PC-9 (cell line): ENCODE data around the gene TMCC1. TPM values are rescaled to one million over a fixed set of nuclear protein-coding genes. Genes with fewer than 3 reads are reported as not detected.

ENCODE experiments used
- BruUV-seq: library from RNA; stranded (reverse); fragments of 400-500 nt; replicated peaks from 2 replicates; lab custom pipeline; 2021; lab: Mats Ljungman, UMichigan
- CTCF ChIA-PET: fragments of 300-600 bp; sonication (Branson Sonifier 250); formaldehyde crosslinking; loops from one replicate; lab custom pipeline; 2022; ENCODE audit warnings: antibody characterized with exemption; lab: Charles Lee
- POLR2A ChIA-PET: fragments of 300-600 bp; sonication (Branson Sonifier 250); formaldehyde crosslinking; loops from one replicate; lab custom pipeline; 2022; ENCODE audit warnings: antibody characterized with exemption; ENCODE audit not compliant: unreplicated experiment; lab: Charles Lee
- DNase-seq, 2 experiments: peaks; one replicate each; pipeline versions ENCODE4 v3.0.0 to v3.0.0-alpha.2; 2015 to 2022; ENCODE audit warnings: mixed read lengths in 1 of 2
- H2AFZ ChIP-seq: fragments of 200-600 bp; sonication (generic); 2 replicates; pipeline ENCODE4 v1.8.1; 2017; ENCODE audit warnings: antibody characterized with exemption
- H3F3A ChIP-seq: fragments of 200-600 bp; sonication (generic); 2 replicates; pipeline ENCODE4 v1.8.1; 2017; ENCODE audit warnings: antibody characterized with exemption, mild to moderate bottlenecking, low read depth; ENCODE audit not compliant: insufficient read depth
- H3K27ac ChIP-seq: fragments of 200-600 bp; sonication (generic); 2 replicates; pipeline ENCODE4 v1.6.1; 2016; ENCODE audit warnings: mixed run types
- H3K27me3 ChIP-seq: fragments of 200-600 bp; sonication (generic); 2 replicates; pipeline ENCODE4 v1.6.1; 2016; ENCODE audit warnings: low read depth, mixed run types; ENCODE audit not compliant: insufficient read depth
- H3K36me3 ChIP-seq: fragments of 200-600 bp; sonication (generic); 2 replicates; pipeline ENCODE4 v1.6.1; 2016; ENCODE audit warnings: low read depth, mixed run types
- H3K4me1 ChIP-seq: fragments of 200-600 bp; sonication (generic); replicated peaks from 2 replicates; pipeline ENCODE4 v1.6.1; 2016; ENCODE audit warnings: mixed run types; ENCODE audit not compliant: insufficient read depth
- H3K4me2 ChIP-seq: fragments of 200-600 bp; sonication (generic); 2 replicates; pipeline ENCODE4 v1.6.1; 2017; ENCODE audit warnings: mixed run types
- H3K4me3 ChIP-seq: fragments of 200-600 bp; sonication (generic); 2 replicates; pipeline ENCODE4 v1.6.1; 2016; ENCODE audit warnings: mixed run types
- H3K79me2 ChIP-seq: fragments of 200-600 bp; sonication (generic); 2 replicates; pipeline ENCODE4 v1.6.1; 2017; ENCODE audit warnings: low read depth, mixed run types
- H3K9me2 ChIP-seq: fragments of 200-600 bp; sonication (generic); 2 replicates; pipeline ENCODE4 v1.8.1; 2017; ENCODE audit warnings: mild to moderate bottlenecking; ENCODE audit not compliant: insufficient read depth
- H3K9me3 ChIP-seq: fragments of 200-600 bp; sonication (generic); 2 replicates; pipeline ENCODE4 v1.8.1; 2016; ENCODE audit warnings: low read depth; ENCODE audit not compliant: insufficient read depth
- H4K20me1 ChIP-seq: fragments of 200-600 bp; sonication (generic); 2 replicates; pipeline ENCODE4 v1.8.1; 2017; ENCODE audit not compliant: insufficient read depth
- EZH2 ChIP-seq: fragments of 200-600 bp; sonication (generic); IDR thresholded peaks from 2 replicates; pipeline ENCODE4 v1.8.0; 2017; ENCODE audit warnings: antibody characterized with exemption, low read depth
- intact Hi-C: fragments of 100-400 bp; cut with micrococcal nuclease; formaldehyde crosslinking; loops from one replicate; pipeline ENCODE4 v1.10.0; 2022; ENCODE audit not compliant: unreplicated experiment
- total RNA-seq: library from RNA; stranded (reverse); gene quantifications from 2 replicates; pipeline ENCODE4 v1.2.3, GENCODE V29; 2021
- TF ChIP-seq, protein P1 (sequence below): fragments of 200-600 bp; sonication (generic); conservative IDR thresholded peaks from 2 replicates; pipeline ENCODE4 v1.6.1; 2017; ENCODE audit warnings: mixed run types, antibody characterized with exemption, mild to moderate bottlenecking, moderate library complexity

TMCC1 gene
- total RNA-seq, 1 experiment from 2014 or later = 41.4 TPM

- Histone ChIP-seq H4K20me1 (no peaks in the 10 kb centered on the region), H3K79me2 (no peaks in the 10 kb centered on the region), H3K27ac (no peak overlapping the region), H3K4me1 (no peaks in the 10 kb centered on the region), H2AFZ (no peak overlapping the region), H3K4me2 (no peak overlapping the region), H3F3A (no peaks in the 10 kb centered on the region), H3K4me3 (no peak overlapping the region), H3K36me3 (no peaks in the 10 kb centered on the region), H3K9me3 (peaks cover 31% of the 10 kb centered on the region), H3K9me2 (no peaks in the 10 kb centered on the region), H3K27me3 (no peaks in the 10 kb centered on the region)
- BruUV-seq = no TSS peak
- TF ChIP-seq, protein P1, sequence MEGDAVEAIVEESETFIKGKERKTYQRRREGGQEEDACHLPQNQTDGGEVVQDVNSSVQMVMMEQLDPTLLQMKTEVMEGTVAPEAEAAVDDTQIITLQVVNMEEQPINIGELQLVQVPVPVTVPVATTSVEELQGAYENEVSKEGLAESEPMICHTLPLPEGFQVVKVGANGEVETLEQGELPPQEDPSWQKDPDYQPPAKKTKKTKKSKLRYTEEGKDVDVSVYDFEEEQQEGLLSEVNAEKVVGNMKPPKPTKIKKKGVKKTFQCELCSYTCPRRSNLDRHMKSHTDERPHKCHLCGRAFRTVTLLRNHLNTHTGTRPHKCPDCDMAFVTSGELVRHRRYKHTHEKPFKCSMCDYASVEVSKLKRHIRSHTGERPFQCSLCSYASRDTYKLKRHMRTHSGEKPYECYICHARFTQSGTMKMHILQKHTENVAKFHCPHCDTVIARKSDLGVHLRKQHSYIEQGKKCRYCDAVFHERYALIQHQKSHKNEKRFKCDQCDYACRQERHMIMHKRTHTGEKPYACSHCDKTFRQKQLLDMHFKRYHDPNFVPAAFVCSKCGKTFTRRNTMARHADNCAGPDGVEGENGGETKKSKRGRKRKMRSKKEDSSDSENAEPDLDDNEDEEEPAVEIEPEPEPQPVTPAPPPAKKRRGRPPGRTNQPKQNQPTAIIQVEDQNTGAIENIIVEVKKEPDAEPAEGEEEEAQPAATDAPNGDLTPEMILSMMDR = no peak
- TF ChIP-seq EZH2 = no peak
- no peak for DNase-seq
- CTCF ChIA-PET = no interaction called here
- POLR2A ChIA-PET = no interaction called here
- intact Hi-C loops = no loop called here
Observed at GRCh38 chr3:129919806-129920205, 26.3 kb upstream of the TMCC1 start.

DNA sequence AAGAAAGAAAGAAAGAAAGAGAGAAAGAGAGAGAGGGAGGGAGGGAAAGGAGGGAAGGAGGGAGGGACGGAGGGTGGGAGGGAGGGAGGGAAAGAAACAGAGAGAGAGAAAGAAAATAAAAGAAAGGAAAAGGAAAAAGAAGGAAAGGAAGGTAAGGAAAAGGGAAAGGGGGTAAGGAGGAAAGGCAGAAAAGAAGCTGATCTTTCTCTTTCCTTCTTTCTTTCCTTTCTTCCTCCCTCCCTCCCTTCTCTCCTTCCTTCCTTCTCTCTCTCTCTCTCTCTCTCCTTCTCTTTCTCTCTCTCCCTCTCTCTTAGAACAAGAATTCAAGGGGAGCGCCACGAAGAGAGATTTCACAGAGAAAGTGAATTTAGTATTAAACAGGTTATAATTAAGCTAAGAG, 25.8 kb upstream of the TMCC1 start:
- TF ChIP-seq, protein P1 = no peak
- no peak for TF ChIP-seq EZH2
- no peak overlapping the region for H3K4me2 ChIP-seq
- CTCF ChIA-PET = no interaction called here
- no peaks in the 10 kb centered on the region for H3K27me3 ChIP-seq
- no peaks in the 10 kb centered on the region for H3K4me1 ChIP-seq
- no peaks in the 10 kb centered on the region for H3F3A ChIP-seq
- peaks cover 31% of the 10 kb centered on the region for H3K9me3 ChIP-seq
- H4K20me1 ChIP-seq = no peaks in the 10 kb centered on the region
- H3K27ac ChIP-seq = no peak overlapping the region
- no peaks in the 10 kb centered on the region for H3K9me2 ChIP-seq
- no peak for DNase-seq
- intact Hi-C loops = no loop called here
- no TSS peak for BruUV-seq
- no peak overlapping the region for H3K4me3 ChIP-seq
- no peaks in the 10 kb centered on the region for H3K79me2 ChIP-seq
- POLR2A ChIA-PET = no interaction called here
- no peak overlapping the region for H2AFZ ChIP-seq
- no peaks in the 10 kb centered on the region for H3K36me3 ChIP-seq

- ChIA-PET CTCF (no interaction called here), POLR2A (no interaction called here)
- Histone ChIP-seq H2AFZ (no peak overlapping the region), H3K79me2 (no peaks in the 10 kb centered on the region), H3K9me3 (peaks cover 31% of the 10 kb centered on the region), H3K4me3 (no peak overlapping the region), H3K9me2 (no peaks in the 10 kb centered on the region), H3K4me2 (no peak overlapping the region), H3K4me1 (no peaks in the 10 kb centered on the region), H3K27me3 (no peaks in the 10 kb centered on the region), H3F3A (no peaks in the 10 kb centered on the region), H3K27ac (no peak overlapping the region), H4K20me1 (no peaks in the 10 kb centered on the region), H3K36me3 (no peaks in the 10 kb centered on the region)
- no TSS peak for BruUV-seq
- intact Hi-C loops = no loop called here
- TF ChIP-seq EZH2 = no peak
- TF ChIP-seq, protein P1 = no peak
- DNase-seq = no peak
Observed at GRCh38 chr3:129918461-129918860, 24.9 kb upstream of the TMCC1 start.
